ENCODE measurements around the gene NBAS.

NBAS gene

GRCh38 chr2:15191789-15192188 lies 369.3 kb downstream of the NBAS start:
- no peak for DNase-seq

GRCh38 chr2:15189216-15189615 lies 371.9 kb downstream of the NBAS start:
- peak; percentile 41 for DNase-seq

GRCh38 chr2:15187702-15188101 lies 373.4 kb downstream of the NBAS start:
- no peak for DNase-seq

GRCh38 chr2:15186118-15186517 lies 375.0 kb downstream of the NBAS start:
- DNase-seq = no peak

- DNase-seq = no peak
Observed at GRCh38 chr2:15184491-15184890, 376.6 kb downstream of the NBAS start.

- DNase-seq = no peak
Observed at GRCh38 chr2:15182275-15182674, 378.9 kb downstream of the NBAS start.

- DNase-seq = no peak
Observed at GRCh38 chr2:15181092-15181745, 379.9 kb downstream of the NBAS start.

GRCh38 chr2:15180379-15180778 lies 380.8 kb downstream of the NBAS start:
- DNase-seq = no peak

- no peak for DNase-seq
Observed at GRCh38 chr2:15178946-15179345, 382.2 kb downstream of the NBAS start.

- DNase-seq = peak; percentile 53
Observed at GRCh38 chr2:15177103-15177502, 384.0 kb downstream of the NBAS start.

- no peak for DNase-seq
Observed at GRCh38 chr2:15176604-15177003, 384.5 kb downstream of the NBAS start.

GRCh38 chr2:15174567-15174966 lies 386.6 kb downstream of the NBAS start:
- no peak for DNase-seq

GRCh38 chr2:15173501-15173900 lies 387.6 kb downstream of the NBAS start:
- no peak for DNase-seq

GRCh38 chr2:15172825-15173224 lies 388.3 kb downstream of the NBAS start:
- DNase-seq = no peak

GRCh38 chr2:15170070-15170775 lies 390.9 kb downstream of the NBAS start:
- peak; percentile 75 for DNase-seq

GRCh38 chr2:15169326-15170069 lies 391.6 kb downstream of the NBAS start:
- peak; percentile 97 for DNase-seq

- no peak for DNase-seq
Observed at GRCh38 chr2:15168116-15168515, 393.0 kb downstream of the NBAS start.

GRCh38 chr2:15166878-15167277 lies 394.3 kb downstream of the NBAS start:
- DNase-seq = no peak

- peak; percentile 52 for DNase-seq
Observed at GRCh38 chr2:15163326-15163725, 397.8 kb downstream of the NBAS start.

- no peak for DNase-seq
Observed at GRCh38 chr2:15162620-15163019, 398.5 kb downstream of the NBAS start.

- DNase-seq = no peak
Observed at GRCh38 chr2:15160201-15160991, 400.7 kb downstream of the NBAS start.

- peak; percentile 68 for DNase-seq
Observed at GRCh38 chr2:15159751-15160177, 401.4 kb downstream of the NBAS start.

GRCh38 chr2:15159206-15159605 lies 401.9 kb downstream of the NBAS start:
- no peak for DNase-seq
